Sigmoid colon (tissue), 4 donors: Measurements from ENCODE around the gene GDF15.

Source experiments
- CTCF ChIP-seq, 4 experiments: fragments of 450-650 bp in 3 of 4; fragments of 200-600 bp in 1 of 4; IDR thresholded peaks; one replicate each; pipeline ENCODE4 v1.5.1; 2016 to 2019; ENCODE audit warnings: antibody characterized with exemption in 4 of 4, mild to moderate bottlenecking in 3 of 4, moderate library complexity in 2 of 4
- EP300 ChIP-seq, 4 donors: sonication (generic); formaldehyde crosslinking; IDR thresholded peaks; one replicate each; pipeline ENCODE4 v1.6.1; 2017; ENCODE audit warnings: antibody characterized with exemption in 4 of 4
- POLR2AphosphoS5 ChIP-seq, 4 donors: sonication (generic); formaldehyde crosslinking; IDR thresholded peaks; one replicate each; pipeline ENCODE4 v1.6.1; 2017; ENCODE audit warnings: antibody characterized with exemption in 4 of 4

GRCh38 chr19:18388960-18389725 is 3.2 kb downstream of the GDF15 start:
- no peak for TF ChIP-seq CTCF (IDR thresholded peaks at IDR 0.05)
- TF ChIP-seq POLR2AphosphoS5 (IDR thresholded peaks at IDR 0.05) = no peak
- no peak for TF ChIP-seq EP300 (IDR thresholded peaks at IDR 0.05)
